DOHH2 (cell line): ENCODE measurements around the gene GEMIN7.

Experiments
- H3F3A ChIP-seq: fragments of 200-600 bp; sonication (generic), shearing (Covaris generic); 2 replicates; pipeline ENCODE4 v1.6.0; 2016; ENCODE audit warnings: antibody characterized with exemption, mild to moderate bottlenecking; ENCODE audit not compliant: control insufficient read depth, insufficient read depth
- H3K27ac ChIP-seq: fragments of 200-600 bp; sonication (generic); 2 replicates; pipeline ENCODE4 v1.5.1; 2014; ENCODE audit warnings: low read depth, mild to moderate bottlenecking, low read length, moderate library complexity
- H3K27me3 ChIP-seq: fragments of 200-600 bp; sonication (generic); 2 replicates; pipeline ENCODE4 v1.6.1; 2014; ENCODE audit warnings: mild to moderate bottlenecking, low read length, mixed read lengths; ENCODE audit not compliant: control insufficient read depth
- H3K36me3 ChIP-seq: fragments of 200-600 bp; sonication (generic); 2 replicates; pipeline ENCODE4 v1.6.1; 2014; ENCODE audit warnings: mild to moderate bottlenecking, low read length, moderate library complexity, mixed read lengths; ENCODE audit not compliant: control insufficient read depth
- H3K4me1 ChIP-seq: fragments of 200-600 bp; sonication (generic); 2 replicates; pipeline ENCODE4 v1.6.1; 2014; ENCODE audit warnings: mild to moderate bottlenecking, low read length, mixed read lengths; ENCODE audit not compliant: control insufficient read depth
- H3K4me2 ChIP-seq: fragments of 200-600 bp; sonication (generic); 2 replicates; pipeline ENCODE4 v1.6.0; 2014; ENCODE audit warnings: mild to moderate bottlenecking, low read length, moderate library complexity
- H3K4me3 ChIP-seq: fragments of 200-600 bp; sonication (generic); 2 replicates; pipeline ENCODE4 v1.5.1; 2014; ENCODE audit warnings: mild to moderate bottlenecking, low read length, mixed read lengths
- H3K79me2 ChIP-seq: fragments of 200-600 bp; sonication (generic); 2 replicates; pipeline ENCODE4 v1.6.1; 2014; ENCODE audit warnings: mild to moderate bottlenecking, low read length, mixed read lengths; ENCODE audit not compliant: control insufficient read depth
- H3K9me2 ChIP-seq: fragments of 200-600 bp; sonication (generic); replicated peaks from 2 replicates; pipeline ENCODE4 v1.6.1; 2014; ENCODE audit warnings: mild to moderate bottlenecking, low read length, mixed read lengths; ENCODE audit not compliant: control insufficient read depth
- H3K9me3 ChIP-seq: fragments of 200-600 bp; sonication (generic); 2 replicates; pipeline ENCODE4 v1.6.1; 2014; ENCODE audit warnings: antibody characterized with exemption, low read length, mixed read lengths; ENCODE audit not compliant: control insufficient read depth, insufficient read depth
- H4K20me1 ChIP-seq: fragments of 200-600 bp; sonication (generic); 2 replicates; pipeline ENCODE4 v1.6.0; 2014; ENCODE audit warnings: low read depth, mild to moderate bottlenecking, antibody characterized with exemption, low read length, moderate library complexity; ENCODE audit not compliant: control insufficient read depth, insufficient read depth
- EZH2phosphoT487 ChIP-seq: fragments of 200-600 bp; sonication (generic); IDR thresholded peaks from 2 replicates; pipeline ENCODE4 v1.6.1; 2017; ENCODE audit warnings: borderline replicate concordance, mild to moderate bottlenecking, antibody characterized with exemption, low read length, moderate library complexity, mixed read lengths
- TF ChIP-seq, protein P1 (sequence below): fragments of 200-600 bp; sonication (generic); IDR thresholded peaks from one replicate; pipeline ENCODE4 v1.5.1; 2014; ENCODE audit warnings: antibody characterized with exemption, mild to moderate bottlenecking, low read depth, low read length; ENCODE audit not compliant: poor library complexity, severe bottlenecking

GEMIN7 gene

DNA sequence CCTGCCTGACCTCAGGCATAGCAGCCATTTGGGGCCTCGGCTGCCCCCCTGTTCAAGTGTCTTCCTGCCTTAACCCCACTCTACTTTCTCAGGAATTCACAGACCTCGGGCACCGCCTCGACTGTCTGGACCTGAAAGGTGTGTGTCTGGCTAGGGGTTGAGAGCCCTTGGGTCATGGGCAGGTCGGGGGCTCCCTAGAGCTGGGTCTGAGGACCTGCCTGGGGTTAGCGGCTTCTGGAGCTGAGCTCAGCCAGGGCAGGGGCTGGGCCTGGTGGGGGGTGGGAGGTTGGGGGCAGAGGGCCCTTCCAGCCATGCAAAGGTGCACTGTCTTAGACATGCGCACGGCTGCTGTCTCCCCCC lies 61.1 kb downstream of the GEMIN7 start:
- H3K9me3 ChIP-seq: no peaks in the 10 kb centered on the region
- H3K4me3 ChIP-seq: no peak overlapping the region
- no peaks in the 10 kb centered on the region for H4K20me1 ChIP-seq
- H3F3A ChIP-seq: no peaks in the 10 kb centered on the region
- peaks cover 33% of the 10 kb centered on the region for H3K4me1 ChIP-seq
- H3K27me3 ChIP-seq: no peaks in the 10 kb centered on the region
- no peak overlapping the region for H3K4me2 ChIP-seq
- peaks cover 40% of the 10 kb centered on the region for H3K79me2 ChIP-seq
- H3K27ac ChIP-seq: no peak overlapping the region
- H3K9me2 ChIP-seq: no peaks in the 10 kb centered on the region
- peaks cover 19% of the 10 kb centered on the region for H3K36me3 ChIP-seq
- TF ChIP-seq, protein P1, sequence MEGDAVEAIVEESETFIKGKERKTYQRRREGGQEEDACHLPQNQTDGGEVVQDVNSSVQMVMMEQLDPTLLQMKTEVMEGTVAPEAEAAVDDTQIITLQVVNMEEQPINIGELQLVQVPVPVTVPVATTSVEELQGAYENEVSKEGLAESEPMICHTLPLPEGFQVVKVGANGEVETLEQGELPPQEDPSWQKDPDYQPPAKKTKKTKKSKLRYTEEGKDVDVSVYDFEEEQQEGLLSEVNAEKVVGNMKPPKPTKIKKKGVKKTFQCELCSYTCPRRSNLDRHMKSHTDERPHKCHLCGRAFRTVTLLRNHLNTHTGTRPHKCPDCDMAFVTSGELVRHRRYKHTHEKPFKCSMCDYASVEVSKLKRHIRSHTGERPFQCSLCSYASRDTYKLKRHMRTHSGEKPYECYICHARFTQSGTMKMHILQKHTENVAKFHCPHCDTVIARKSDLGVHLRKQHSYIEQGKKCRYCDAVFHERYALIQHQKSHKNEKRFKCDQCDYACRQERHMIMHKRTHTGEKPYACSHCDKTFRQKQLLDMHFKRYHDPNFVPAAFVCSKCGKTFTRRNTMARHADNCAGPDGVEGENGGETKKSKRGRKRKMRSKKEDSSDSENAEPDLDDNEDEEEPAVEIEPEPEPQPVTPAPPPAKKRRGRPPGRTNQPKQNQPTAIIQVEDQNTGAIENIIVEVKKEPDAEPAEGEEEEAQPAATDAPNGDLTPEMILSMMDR: no peak
- no peak for TF ChIP-seq EZH2phosphoT487

DNA sequence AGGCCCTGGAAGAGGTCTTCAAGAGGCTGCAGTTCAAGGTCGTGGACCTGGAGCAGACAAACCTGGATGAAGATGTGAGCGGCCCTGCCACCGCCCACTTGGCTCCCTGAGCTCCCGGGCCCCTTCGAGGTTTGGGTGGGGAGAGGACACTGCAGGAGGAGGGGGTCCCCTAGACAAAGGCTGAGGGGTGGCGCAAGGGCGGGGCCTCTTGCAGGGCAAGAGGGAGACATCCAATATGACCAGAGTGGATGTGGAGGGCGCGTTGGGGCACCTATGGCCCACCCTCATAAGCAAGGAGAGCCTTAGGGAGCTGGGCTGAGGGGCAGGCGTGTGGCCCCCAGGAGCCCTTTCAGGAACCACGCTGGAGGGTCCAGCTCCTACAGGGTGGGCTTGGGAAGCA lies 61.5 kb downstream of the GEMIN7 start:
- Histone ChIP-seq H4K20me1 (no peaks in the 10 kb centered on the region), H3K27ac (no peak overlapping the region), H3K4me3 (no peak overlapping the region), H3K27me3 (no peaks in the 10 kb centered on the region), H3K4me1 (peaks cover 29% of the 10 kb centered on the region), H3K9me3 (no peaks in the 10 kb centered on the region), H3K36me3 (peaks cover 19% of the 10 kb centered on the region), H3K4me2 (no peak overlapping the region), H3K79me2 (peaks cover 36% of the 10 kb centered on the region), H3F3A (no peaks in the 10 kb centered on the region), H3K9me2 (no peaks in the 10 kb centered on the region)
- TF ChIP-seq EZH2phosphoT487: no peak
- TF ChIP-seq, protein P1: no peak
